Fibroblast of pulmonary artery (primary cell): ENCODE measurements around the gene C3orf20.

Source experiments
- DNase-seq: peaks from one replicate; pipeline ENCODE4 v3.0.0-alpha.2; 2010; ENCODE audit warnings: low read depth
- H3K4me3 ChIP-seq: replicated peaks from 2 replicates; pipeline ENCODE4 v1.5.1; 2011; ENCODE audit warnings: low read depth, mild to moderate bottlenecking, control low read depth, low read length, moderate library complexity
- TF ChIP-seq, protein P1 (sequence below): IDR thresholded peaks from 2 replicates; pipeline ENCODE4 v1.5.1; 2011; ENCODE audit warnings: mild to moderate bottlenecking, control low read depth, low read length, inconsistent platforms; ENCODE audit errors: missing control alignments

Gene C3orf20

DNA sequence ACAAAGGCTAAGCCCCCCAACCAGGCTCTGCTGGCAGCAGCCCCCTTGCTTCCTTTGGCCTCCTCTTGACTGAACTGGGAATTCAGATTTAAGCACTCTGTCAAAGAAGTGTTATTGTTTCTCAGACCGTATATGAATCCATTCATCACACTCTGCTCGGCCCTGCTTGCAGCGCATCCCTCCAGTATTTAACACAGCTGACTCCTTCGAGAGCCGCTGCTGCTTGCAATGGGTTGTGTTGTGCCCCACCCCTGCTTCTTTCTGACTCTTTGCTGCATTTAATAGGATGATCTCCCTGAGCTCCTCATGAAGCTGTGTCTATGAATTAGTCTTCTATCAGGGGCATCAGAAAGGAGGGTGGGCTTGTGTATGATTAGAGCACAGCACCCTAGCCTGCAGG lies 31.2 kb downstream of the C3orf20 start:
- H3K4me3 ChIP-seq, result no peak overlapping the region
- no peak for DNase-seq
- TF ChIP-seq, protein P1, sequence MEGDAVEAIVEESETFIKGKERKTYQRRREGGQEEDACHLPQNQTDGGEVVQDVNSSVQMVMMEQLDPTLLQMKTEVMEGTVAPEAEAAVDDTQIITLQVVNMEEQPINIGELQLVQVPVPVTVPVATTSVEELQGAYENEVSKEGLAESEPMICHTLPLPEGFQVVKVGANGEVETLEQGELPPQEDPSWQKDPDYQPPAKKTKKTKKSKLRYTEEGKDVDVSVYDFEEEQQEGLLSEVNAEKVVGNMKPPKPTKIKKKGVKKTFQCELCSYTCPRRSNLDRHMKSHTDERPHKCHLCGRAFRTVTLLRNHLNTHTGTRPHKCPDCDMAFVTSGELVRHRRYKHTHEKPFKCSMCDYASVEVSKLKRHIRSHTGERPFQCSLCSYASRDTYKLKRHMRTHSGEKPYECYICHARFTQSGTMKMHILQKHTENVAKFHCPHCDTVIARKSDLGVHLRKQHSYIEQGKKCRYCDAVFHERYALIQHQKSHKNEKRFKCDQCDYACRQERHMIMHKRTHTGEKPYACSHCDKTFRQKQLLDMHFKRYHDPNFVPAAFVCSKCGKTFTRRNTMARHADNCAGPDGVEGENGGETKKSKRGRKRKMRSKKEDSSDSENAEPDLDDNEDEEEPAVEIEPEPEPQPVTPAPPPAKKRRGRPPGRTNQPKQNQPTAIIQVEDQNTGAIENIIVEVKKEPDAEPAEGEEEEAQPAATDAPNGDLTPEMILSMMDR, result no peak

DNA sequence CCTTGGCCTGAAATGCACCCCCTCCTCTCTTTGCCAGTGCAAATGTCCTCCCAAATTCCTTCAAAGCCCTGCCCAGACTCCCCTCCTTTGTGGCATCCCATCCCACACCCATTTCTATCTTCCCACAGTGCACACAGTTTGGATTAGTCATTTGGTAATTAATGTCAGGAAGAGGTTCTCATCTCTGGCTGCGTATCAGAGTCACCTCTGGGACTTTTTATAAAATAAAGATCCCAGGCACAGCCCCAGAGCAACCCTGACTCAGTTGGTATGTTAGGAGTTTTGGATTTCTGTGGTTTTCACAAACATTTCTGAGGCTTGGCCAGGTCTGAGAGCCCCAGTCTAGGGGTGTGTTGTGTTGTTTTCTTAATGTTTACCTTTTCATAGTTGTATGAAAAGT lies 41.6 kb downstream of the C3orf20 start:
- TF ChIP-seq, protein P1, result no peak
- DNase-seq, result no peak
- H3K4me3 ChIP-seq, result no peak overlapping the region

DNA sequence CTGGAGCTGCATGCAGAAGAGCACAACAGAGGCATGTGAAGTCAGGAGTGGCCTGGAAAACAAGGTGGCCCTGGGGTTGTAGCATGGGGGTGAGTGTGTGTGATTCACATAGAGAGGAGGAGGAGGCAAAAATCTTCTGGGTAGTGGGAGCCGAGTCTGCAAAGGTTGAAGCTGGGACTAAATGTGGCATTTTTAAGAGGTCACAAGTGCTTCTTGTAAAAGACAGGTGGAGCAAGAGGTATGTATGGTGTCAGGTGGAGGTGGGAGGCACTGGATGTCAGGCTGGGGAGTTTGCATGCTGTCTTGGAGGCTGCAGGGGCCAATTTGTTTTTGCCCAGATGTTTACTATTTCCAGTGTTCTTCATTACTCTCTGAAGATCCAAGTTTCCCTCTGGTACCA lies 42.4 kb downstream of the C3orf20 start:
- no peak for DNase-seq
- TF ChIP-seq, protein P1, result no peak
- no peak overlapping the region for H3K4me3 ChIP-seq

DNA sequence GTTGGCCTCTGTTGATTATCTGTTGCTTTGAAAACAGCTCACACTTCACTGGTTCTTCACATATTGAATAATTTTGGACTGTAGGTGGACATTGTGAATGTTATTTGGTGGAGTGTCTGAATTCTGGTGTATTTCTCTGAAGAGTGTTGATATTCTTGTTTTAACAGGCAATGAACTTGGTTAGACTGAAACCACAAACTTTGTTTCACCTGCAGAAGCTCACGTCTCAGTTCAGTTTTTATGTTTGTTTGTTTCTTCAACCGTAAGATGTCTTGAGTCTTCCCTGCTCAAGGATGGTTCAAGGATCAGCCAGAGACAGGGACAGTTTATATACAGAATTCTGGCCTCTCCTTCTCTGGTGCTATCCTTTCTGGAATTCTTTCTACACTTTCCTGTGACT lies 43.6 kb downstream of the C3orf20 start:
- TF ChIP-seq, protein P1, result no peak
- no peak for DNase-seq
- H3K4me3 ChIP-seq, result no peak overlapping the region

DNA sequence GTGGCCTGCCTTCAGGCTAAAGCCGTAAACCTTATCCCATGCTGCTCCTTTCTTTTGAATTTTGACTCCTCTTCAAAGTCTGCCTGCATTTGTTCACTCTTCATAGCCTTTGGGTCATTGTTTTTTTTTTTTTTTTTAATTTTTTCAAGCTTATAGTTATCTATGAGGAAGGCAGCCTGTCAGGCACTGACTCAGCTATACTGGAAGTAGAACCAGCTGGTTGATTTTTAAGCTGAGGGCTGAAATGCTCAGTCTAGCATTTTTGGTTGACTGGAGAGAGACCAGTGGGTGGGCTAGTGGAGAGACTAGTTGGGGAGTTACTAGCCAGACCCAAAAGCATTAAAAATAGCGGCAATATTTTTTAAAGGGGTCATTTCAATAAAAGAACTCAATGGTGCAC lies 44.1 kb downstream of the C3orf20 start:
- TF ChIP-seq, protein P1, result no peak
- peak; percentile 28 for DNase-seq
- no peak overlapping the region for H3K4me3 ChIP-seq

DNA sequence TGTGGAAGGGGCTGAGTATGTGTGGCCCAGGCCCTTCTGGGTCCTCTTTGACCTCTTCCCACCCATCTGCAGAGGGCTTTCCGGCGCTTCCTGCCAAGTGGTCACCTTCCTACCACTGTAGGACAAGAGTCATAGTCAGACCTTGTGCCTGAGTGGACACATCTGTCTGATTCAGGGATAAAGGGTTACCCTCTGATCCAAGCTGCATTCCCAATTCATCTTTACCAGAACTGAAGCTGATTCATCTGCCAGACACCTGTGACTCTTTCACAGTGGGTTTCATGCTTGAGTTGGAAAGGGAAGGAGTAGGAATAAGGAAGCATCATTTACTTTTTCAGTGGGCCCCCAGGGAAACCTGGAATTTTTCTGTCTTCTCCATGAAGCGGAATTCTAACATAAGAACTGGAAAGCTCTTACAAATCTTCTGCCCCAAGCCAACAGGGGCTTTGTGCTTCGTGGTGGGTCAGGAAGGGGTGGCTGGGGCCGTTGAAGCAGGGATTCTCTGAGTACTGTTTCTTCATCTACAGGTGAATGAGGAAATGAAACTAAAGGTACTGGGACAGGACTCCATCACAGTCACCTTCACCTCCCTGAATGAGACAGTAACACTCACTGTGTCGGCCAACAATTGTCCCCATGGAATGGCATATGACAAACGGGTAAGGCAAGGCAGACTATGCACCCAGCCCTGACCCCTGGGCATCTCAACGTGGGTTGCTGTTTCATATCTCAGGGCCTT lies 46.4 kb downstream of the C3orf20 start:
- no peak for DNase-seq
- H3K4me3 ChIP-seq, result no peak overlapping the region
- TF ChIP-seq, protein P1, result no peak

DNA sequence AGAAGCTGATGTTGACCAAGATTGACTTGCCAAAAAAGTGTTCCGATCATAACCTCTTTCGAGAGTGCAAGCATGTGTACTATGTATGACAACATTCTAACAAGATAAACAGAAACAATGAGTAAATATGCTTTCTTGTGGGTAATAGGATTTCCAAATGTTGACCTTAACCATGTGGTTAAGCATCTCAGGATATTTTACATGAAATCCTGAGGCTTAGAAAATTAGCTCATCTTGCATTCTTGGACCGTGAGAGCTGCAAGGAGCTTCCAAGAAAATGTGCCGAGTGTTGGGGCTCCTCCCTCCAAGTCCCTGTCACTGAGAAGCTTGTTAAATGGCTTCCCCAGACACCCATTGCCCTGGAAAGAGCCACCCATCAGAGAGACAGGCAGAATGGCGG lies 50.1 kb downstream of the C3orf20 start:
- peak; percentile 88 for DNase-seq
- TF ChIP-seq, protein P1, result no peak
- no peak overlapping the region for H3K4me3 ChIP-seq
